Tibial nerve (tissue), 4 donors: ENCODE data around the gene PRPH.

Experiments used
- CTCF ChIP-seq, 5 experiments: fragments of 200-600 bp in 3 of 5; fragments of 450-650 bp in 2 of 5; sonication (generic) in 3 of 5; IDR thresholded peaks; one replicate each; pipeline ENCODE4 v1.5.1; 2016 to 2019; ENCODE audit warnings: antibody characterized with exemption in 5 of 5, mild to moderate bottlenecking in 3 of 5, moderate library complexity in 2 of 5
- EP300 ChIP-seq, 2 donors: sonication (generic); formaldehyde crosslinking; IDR thresholded peaks; one replicate each; pipeline ENCODE4 v1.6.1; 2017; ENCODE audit warnings: antibody characterized with exemption in 2 of 2, mild to moderate bottlenecking in 1 of 2
- POLR2A ChIP-seq, 2 donors: fragments of 450-650 bp; IDR thresholded peaks; one replicate each; pipeline ENCODE4 v1.6.1; 2017; ENCODE audit warnings: antibody characterized with exemption in 2 of 2, mild to moderate bottlenecking in 2 of 2, moderate library complexity in 2 of 2

GRCh38 chr12:49327887-49328286, 32.9 kb downstream of the PRPH start:
- no peak for TF ChIP-seq CTCF (IDR thresholded peaks at IDR 0.05)
- no peak for TF ChIP-seq POLR2A (IDR thresholded peaks at IDR 0.05)
- no peak for TF ChIP-seq EP300 (IDR thresholded peaks at IDR 0.05)
